CD14-positive monocyte (primary cell): ENCODE data around the gene DESI1. TPM values are rescaled to one million over a fixed set of nuclear protein-coding genes. Genes with fewer than 3 reads are reported as not detected.

Source experiments
- DNase-seq, 3 donors: peaks; one replicate each; pipeline ENCODE4 v3.0.0-alpha.2; 2011 to 2022
- H2AFZ ChIP-seq: 2 replicates; pipeline ENCODE4 v1.6.0; 2012; ENCODE audit warnings: mild to moderate bottlenecking, low read depth, low read length, inconsistent platforms; ENCODE audit not compliant: insufficient read depth, poor library complexity, severe bottlenecking
- H3K27ac ChIP-seq, 2 donors: 1 replicate in 1 of 2; 2 replicates in 1 of 2; pipeline ENCODE4 v1.5.1; 2012 to 2013; ENCODE audit warnings: low read length in 2 of 2, control low read depth in 1 of 2, inconsistent platforms in 1 of 2, low read depth in 1 of 2, mild to moderate bottlenecking in 1 of 2
- H3K27me3 ChIP-seq, 2 donors: one replicate each; pipeline versions ENCODE4 v1.6.0 to v1.6.1; 2011 to 2013; ENCODE audit warnings: low read length in 2 of 2; ENCODE audit not compliant: control insufficient read depth in 2 of 2, insufficient read depth in 2 of 2
- H3K36me3 ChIP-seq, 2 donors: replicated peaks in 1 of 2; 1 replicate in 1 of 2; 2 replicates in 1 of 2; pipeline versions ENCODE4 v1.5.1 to v1.6.1; 2012 to 2013; ENCODE audit warnings: low read length in 2 of 2, control low read depth in 1 of 2, inconsistent platforms in 1 of 2, mild to moderate bottlenecking in 1 of 2; ENCODE audit not compliant: insufficient read depth in 2 of 2, control insufficient read depth in 1 of 2
- H3K4me1 ChIP-seq, 2 donors: 1 replicate in 1 of 2; 2 replicates in 1 of 2; pipeline versions ENCODE4 v1.5.1 to v1.6.1; 2012 to 2013; ENCODE audit warnings: low read length in 2 of 2, control low read depth in 1 of 2, inconsistent platforms in 1 of 2, mild to moderate bottlenecking in 1 of 2, moderate library complexity in 1 of 2; ENCODE audit not compliant: insufficient read depth in 2 of 2, control insufficient read depth in 1 of 2
- H3K4me2 ChIP-seq: replicated peaks from 2 replicates; pipeline ENCODE3; 2012; ENCODE audit warnings: low read length, moderate library complexity, mild to moderate bottlenecking; ENCODE audit not compliant: poor library complexity, severe bottlenecking; ENCODE audit errors: extremely low read depth
- H3K4me3 ChIP-seq, 3 experiments: fragments of 200-600 bp in 1 of 3; sonication (generic) in 1 of 3; replicated peaks in 1 of 3; 1 replicate in 2 of 3; 2 replicates in 1 of 3; pipeline ENCODE4 v1.5.1; 2011 to 2013; ENCODE audit warnings: low read length in 3 of 3, mild to moderate bottlenecking in 3 of 3, control low read depth in 2 of 3, low read depth in 2 of 3, inconsistent platforms in 1 of 3, moderate library complexity in 1 of 3
- H3K79me2 ChIP-seq: 2 replicates; pipeline ENCODE4 v1.6.0; 2012; ENCODE audit warnings: mild to moderate bottlenecking, control low read depth, inconsistent platforms, low read length, moderate library complexity; ENCODE audit not compliant: insufficient read depth
- H3K9ac ChIP-seq: 2 replicates; pipeline ENCODE4 v1.6.0; 2017; ENCODE audit warnings: low read length, mild to moderate bottlenecking; ENCODE audit not compliant: insufficient read depth, poor library complexity, severe bottlenecking
- H3K9me3 ChIP-seq, 2 donors: replicated peaks in 1 of 2; 1 replicate in 1 of 2; 2 replicates in 1 of 2; pipeline versions ENCODE4 v1.5.1 to v1.6.1; 2012 to 2013; ENCODE audit warnings: low read length in 2 of 2, control low read depth in 1 of 2; ENCODE audit not compliant: control insufficient read depth in 1 of 2, insufficient read depth in 1 of 2
- H4K20me1 ChIP-seq: 2 replicates; pipeline ENCODE4 v1.6.0; 2012; ENCODE audit warnings: mild to moderate bottlenecking, low read length, control low read depth, moderate library complexity; ENCODE audit not compliant: insufficient read depth
- H3K27ac Mint-ChIP-seq, 7 donors: one replicate each; pipeline ENCODE4 v1.8.0; 2020; ENCODE audit warnings: mild to moderate bottlenecking in 7 of 7, mixed read lengths in 7 of 7, moderate library complexity in 6 of 7, inconsistent platforms in 2 of 7
- H3K27me3 Mint-ChIP-seq, 3 donors: one replicate each; pipeline ENCODE4 v1.8.0; 2021 to 2022; ENCODE audit warnings: low read depth in 3 of 3, mild to moderate bottlenecking in 3 of 3, mixed read lengths in 3 of 3, moderate library complexity in 3 of 3, inconsistent platforms in 1 of 3
- H3K36me3 Mint-ChIP-seq, 2 donors: one replicate each; pipeline ENCODE4 v1.8.0; 2020; ENCODE audit warnings: mixed read lengths in 2 of 2, inconsistent platforms in 1 of 2, mild to moderate bottlenecking in 1 of 2
- H3K4me1 Mint-ChIP-seq: one replicate; pipeline ENCODE4 v1.8.0; 2020; ENCODE audit warnings: mild to moderate bottlenecking, mixed read lengths
- H3K4me3 Mint-ChIP-seq, 2 donors: one replicate each; pipeline ENCODE4 v1.8.0; 2020; ENCODE audit warnings: mild to moderate bottlenecking in 2 of 2, mixed read lengths in 2 of 2, moderate library complexity in 1 of 2
- H3K9me3 Mint-ChIP-seq, 7 donors: one replicate each; pipeline ENCODE4 v1.8.0; 2020 to 2022; ENCODE audit warnings: mixed read lengths in 7 of 7, mild to moderate bottlenecking in 6 of 7, moderate library complexity in 6 of 7, inconsistent platforms in 2 of 7
- WGBS: methylation state at CpG from one replicate; pipeline ENCODE4 v1.1.5; 2013; ENCODE audit warnings: missing lambda C conversion rate; ENCODE audit not compliant: insufficient coverage; 5-methylcytosine and 5-hydroxymethylcytosine counted together
- intact Hi-C, 2 donors: fragments of 100-400 bp; cut with micrococcal nuclease; formaldehyde crosslinking; loops; one replicate each; pipeline versions ENCODE4 v1.15.0 to v1.15.1; 2023
- polyA plus RNA-seq, 3 donors: library from polyadenylated mRNA; depleted of rRNA in 1 of 3; unstranded in 2 of 3; stranded (reverse) in 1 of 3; fragments of 300-500 nt in 2 of 3; fragments of >200 nt in 1 of 3; fragmentation: Illumina TruSeq in 2 of 3; gene quantifications; 1 replicate in 2 of 3; 2 replicates in 1 of 3; pipeline ENCODE4 v1.2.3, GENCODE V29; 2012 to 2021
- TF ChIP-seq, protein P1 (sequence below): fragments of 200-600 bp; IDR thresholded peaks from one replicate; pipeline ENCODE4 v1.8.0; 2022; ENCODE audit warnings: antibody characterized with exemption, mild to moderate bottlenecking

DESI1 gene
- polyA plus RNA-seq, 3 donors: 15.8 to 33.7 (median 31.5) TPM

DNA sequence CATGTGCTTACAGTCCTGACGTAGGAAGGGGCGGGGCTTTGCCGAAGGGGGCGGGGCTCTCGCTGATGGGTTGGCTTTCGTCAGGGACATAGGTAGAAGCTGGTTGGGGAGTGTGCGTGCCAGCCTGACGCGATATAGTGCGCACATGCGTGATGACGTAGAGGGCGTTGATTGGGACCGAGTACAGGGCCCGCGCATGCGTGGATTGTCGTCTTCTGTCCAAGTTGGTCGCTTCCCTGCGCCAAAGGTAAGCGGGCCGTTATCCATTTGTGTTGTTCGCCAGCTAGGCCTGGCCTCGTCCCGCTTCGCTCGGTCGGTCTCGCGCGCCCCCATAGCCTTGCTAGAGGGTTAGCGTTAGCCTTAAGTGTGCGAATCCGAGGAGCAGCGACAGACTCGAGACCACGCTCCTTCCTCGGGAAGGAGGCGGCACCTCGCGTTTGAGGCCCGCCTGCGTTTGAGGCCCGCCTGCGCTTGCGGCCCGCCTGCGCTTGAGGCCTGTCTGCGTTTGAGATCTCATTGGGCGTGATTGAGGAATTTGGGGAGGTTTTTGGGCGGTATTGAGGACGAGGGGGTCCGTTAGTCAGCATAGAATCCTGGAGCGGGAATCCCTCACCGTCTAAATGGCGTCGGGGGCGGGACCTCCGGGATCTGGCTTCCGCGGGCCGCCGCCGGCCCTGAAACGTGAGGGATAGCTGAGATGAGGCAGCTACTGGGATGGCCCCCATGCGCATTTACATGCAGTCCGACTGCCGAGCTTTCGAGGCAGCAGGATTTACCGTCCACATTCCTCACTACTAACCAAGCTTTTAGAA is 462 bp upstream of the DESI1 start, which contains the start of gene XRCC6:
Gene XRCC6 (plus strand): TSS at position 197 of the 812 bp plus-strand sequence. CDS start 710 bp downstream, outside the sequence.
- no peaks in the 10 kb centered on the region for H3K27me3 ChIP-seq

More for the DNA sequence above, 462 bp upstream of the DESI1 start, which contains the start of gene XRCC6:
- H3K9ac ChIP-seq: peak within 1 kb of the TSS; percentile 92
- H3K36me3 Mint-ChIP-seq: peaks cover 28 to 42% of the 10 kb centered on the region in 2 donors
- H3K4me1 ChIP-seq: peaks cover 34 to 37% of the 10 kb centered on the region in 2 donors
- H3K4me2 ChIP-seq: peak within 1 kb of the TSS; percentile 89
- H3K4me3 ChIP-seq: peak within 1 kb of the TSS; percentile 85 to 100 (median 86)
- peaks cover 87% of the 10 kb centered on the region for H3K79me2 ChIP-seq
- peaks cover 35% of the 10 kb centered on the region for H3K4me1 Mint-ChIP-seq
- peak within 1 kb of the TSS; percentile 83 for H2AFZ ChIP-seq
- intact Hi-C loops: loop anchor here in 1 of 2 donors (1.0 to 10.0 kb wide), 6 partner anchors 77 to 993 kb away; partner anchors contain the start of genes POLDIP3, POLR3H, RANGAP1 and TOB2
- peak; percentile 100 for DNase-seq
- H3K27me3 Mint-ChIP-seq: no peaks in the 10 kb centered on the region
- H3K4me3 Mint-ChIP-seq: peak within 1 kb of the TSS; percentile 94 to 95
- peak within 1 kb of the TSS; percentile 95 to 100 for H3K27ac ChIP-seq
- peaks cover 21 to 22% of the 10 kb centered on the region in 2 donors for H3K36me3 ChIP-seq
- under 1% methylated on average over 57 of the region's 70 CpGs for WGBS
- TF ChIP-seq, protein P1, sequence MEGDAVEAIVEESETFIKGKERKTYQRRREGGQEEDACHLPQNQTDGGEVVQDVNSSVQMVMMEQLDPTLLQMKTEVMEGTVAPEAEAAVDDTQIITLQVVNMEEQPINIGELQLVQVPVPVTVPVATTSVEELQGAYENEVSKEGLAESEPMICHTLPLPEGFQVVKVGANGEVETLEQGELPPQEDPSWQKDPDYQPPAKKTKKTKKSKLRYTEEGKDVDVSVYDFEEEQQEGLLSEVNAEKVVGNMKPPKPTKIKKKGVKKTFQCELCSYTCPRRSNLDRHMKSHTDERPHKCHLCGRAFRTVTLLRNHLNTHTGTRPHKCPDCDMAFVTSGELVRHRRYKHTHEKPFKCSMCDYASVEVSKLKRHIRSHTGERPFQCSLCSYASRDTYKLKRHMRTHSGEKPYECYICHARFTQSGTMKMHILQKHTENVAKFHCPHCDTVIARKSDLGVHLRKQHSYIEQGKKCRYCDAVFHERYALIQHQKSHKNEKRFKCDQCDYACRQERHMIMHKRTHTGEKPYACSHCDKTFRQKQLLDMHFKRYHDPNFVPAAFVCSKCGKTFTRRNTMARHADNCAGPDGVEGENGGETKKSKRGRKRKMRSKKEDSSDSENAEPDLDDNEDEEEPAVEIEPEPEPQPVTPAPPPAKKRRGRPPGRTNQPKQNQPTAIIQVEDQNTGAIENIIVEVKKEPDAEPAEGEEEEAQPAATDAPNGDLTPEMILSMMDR: no peak
- H3K9me3 ChIP-seq: no peaks in the 10 kb centered on the region
- H4K20me1 ChIP-seq: peaks cover 7% of the 10 kb centered on the region
- peak within 1 kb of the TSS; percentile 97 to 100 (median 98) for H3K27ac Mint-ChIP-seq
- H3K9me3 Mint-ChIP-seq: peaks cover 0 to 3% (median 0%) of the 10 kb centered on the region in 7 donors
